GM21390 (cell line): ENCODE measurements around the gene SSC4D.
"Not testable (repeated sequence)": the region's sequence is repeated elsewhere in the genome, so short reads cannot be mapped to it uniquely, and the experiment has no call there.

Source experiments
- ATAC-seq: cut with Tn5 transposase; IDR thresholded peaks from one replicate; pipeline ENCODE4 v1.9.1; 2021; ENCODE audit not compliant: unreplicated experiment

The SSC4D gene

GRCh38 chr7:76409537-76409936 is at the start of gene SSC4D:
SSC4D (minus strand) TSS chr7:76409697; CDS start chr7:76404439, 5,258 bp downstream.
- ATAC-seq, result no peak

- ATAC-seq, result not testable (repeated sequence)
These were observed 49.0 kb upstream of the SSC4D start for GRCh38 chr7:76458504-76458903.

GRCh38 chr7:76457017-76457416 is 47.5 kb upstream of the SSC4D start:
- not testable (repeated sequence) for ATAC-seq

GRCh38 chr7:76445577-76446008 is 36.1 kb upstream of the SSC4D start:
- ATAC-seq, result peak; percentile 84

GRCh38 chr7:76443846-76444245 is 34.3 kb upstream of the SSC4D start:
- not testable (repeated sequence) for ATAC-seq

- not testable (repeated sequence) for ATAC-seq
These were observed 33.4 kb upstream of the SSC4D start for GRCh38 chr7:76442664-76443446.

GRCh38 chr7:76441792-76442191 is 32.3 kb upstream of the SSC4D start:
- ATAC-seq, result not testable (repeated sequence)

GRCh38 chr7:76440404-76440803 is 30.9 kb upstream of the SSC4D start:
- not testable (repeated sequence) for ATAC-seq

- not testable (repeated sequence) for ATAC-seq
These were observed 29.8 kb upstream of the SSC4D start for GRCh38 chr7:76439120-76439888.

- peak; percentile 63 for ATAC-seq
These were observed 28.4 kb upstream of the SSC4D start for GRCh38 chr7:76437873-76438272.

- no peak for ATAC-seq
These were observed 21.3 kb upstream of the SSC4D start for GRCh38 chr7:76430836-76431235.

- ATAC-seq, result no peak
These were observed 20.7 kb upstream of the SSC4D start for GRCh38 chr7:76430211-76430610.

GRCh38 chr7:76428868-76429805 is 19.6 kb upstream of the SSC4D start:
- no peak for ATAC-seq

GRCh38 chr7:76428149-76428823 is 18.8 kb upstream of the SSC4D start:
- no peak for ATAC-seq

- ATAC-seq, result no peak
These were observed 18.1 kb upstream of the SSC4D start for GRCh38 chr7:76427635-76428034.

GRCh38 chr7:76426246-76426645 is 16.7 kb upstream of the SSC4D start:
- ATAC-seq, result no peak

- not testable (repeated sequence) for ATAC-seq
These were observed 16.1 kb upstream of the SSC4D start for GRCh38 chr7:76425558-76425957.

GRCh38 chr7:76425156-76425555 is 15.7 kb upstream of the SSC4D start:
- ATAC-seq, result no peak

GRCh38 chr7:76424413-76425111 is 15.1 kb upstream of the SSC4D start, which contains the start of gene ZP3:
ZP3 (plus strand) TSS chr7:76424950; CDS start chr7:76424965, 15 bp downstream.
- no peak for ATAC-seq
